ENCODE results near the gene BRPF3. TPM values are rescaled to one million over a fixed set of nuclear protein-coding genes. Genes with fewer than 3 reads are reported as not detected.

BRPF3 gene
- total and polyA plus RNA-seq, 2 of the 13 experiments (the other 11 are each of a cell fraction or from before 2014, with no cell fraction given) = 12.3 to 22.9 TPM

DNA sequence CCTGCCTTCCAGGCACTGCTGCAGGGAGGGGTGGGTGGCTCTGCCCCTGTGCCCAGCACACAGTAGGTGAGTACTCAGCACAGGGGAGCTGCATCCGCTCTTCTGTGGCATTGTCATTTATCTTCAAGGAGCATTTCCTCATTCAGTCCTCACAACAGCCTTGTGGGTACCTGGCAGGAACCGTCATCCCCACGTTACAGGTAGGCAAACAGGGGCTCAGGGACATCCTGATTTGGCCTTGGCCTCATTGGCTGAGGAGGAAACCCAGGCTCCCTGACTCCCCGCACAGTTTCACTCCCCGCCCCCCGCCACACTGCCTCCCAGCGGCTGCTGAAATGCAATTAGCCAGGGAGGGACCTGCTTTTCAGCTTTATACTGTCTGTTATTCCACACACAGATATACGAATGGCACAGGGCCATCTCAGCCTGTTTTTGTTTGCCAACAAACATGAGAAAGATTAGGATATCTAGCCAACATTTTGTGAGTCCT is 49.1 kb downstream of the BRPF3 start (continued):
- TF ChIP-seq SNAPC2 (CRISPR knock-in tag; IDR thresholded peaks at IDR 0.05) (no peak), SMAD1 (CRISPR knock-in tag; IDR thresholded peaks at IDR 0.05; ENCODE audit: borderline replicate concordance, low read depth) (no peak), ZNF17 (CRISPR knock-in tag; IDR thresholded peaks at IDR 0.05) (no peak), ARID5B (CRISPR knock-in tag; IDR thresholded peaks at IDR 0.05) (no peak), ZNF687 (CRISPR knock-in tag; IDR thresholded peaks at IDR 0.05) (peak; percentile 41; the same call in 1 of the 2 replicates), ZNF329 (CRISPR knock-in tag; IDR thresholded peaks at IDR 0.05; ENCODE audit: low read depth) (no peak), ELF4 (CRISPR knock-in tag; IDR thresholded peaks at IDR 0.05; ENCODE audit: borderline replicate concordance) (no peak), MTERF4 (CRISPR knock-in tag; IDR thresholded peaks at IDR 0.05) (no peak), ZNF460 (CRISPR knock-in tag; IDR thresholded peaks at IDR 0.05; ENCODE audit: borderline replicate concordance) (no peak), MXD1 (CRISPR knock-in tag; IDR thresholded peaks at IDR 0.05) (no peak), ZMYM4 (CRISPR knock-in tag; IDR thresholded peaks at IDR 0.05) (no peak), ZNF891 (CRISPR knock-in tag; IDR thresholded peaks at IDR 0.05) (peak; percentile 72; the same call in 1 of the 2 replicates), RBFOX2 (IDR thresholded peaks at IDR 0.05; ENCODE audit: low read depth, low read length) (no peak)
- TF ChIP-seq, protein P1, sequence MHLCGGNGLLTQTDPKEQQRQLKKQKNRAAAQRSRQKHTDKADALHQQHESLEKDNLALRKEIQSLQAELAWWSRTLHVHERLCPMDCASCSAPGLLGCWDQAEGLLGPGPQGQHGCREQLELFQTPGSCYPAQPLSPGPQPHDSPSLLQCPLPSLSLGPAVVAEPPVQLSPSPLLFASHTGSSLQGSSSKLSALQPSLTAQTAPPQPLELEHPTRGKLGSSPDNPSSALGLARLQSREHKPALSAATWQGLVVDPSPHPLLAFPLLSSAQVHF (CRISPR knock-in tag; IDR thresholded peaks at IDR 0.05) = no peak
- TF ChIP-seq, protein P2, sequence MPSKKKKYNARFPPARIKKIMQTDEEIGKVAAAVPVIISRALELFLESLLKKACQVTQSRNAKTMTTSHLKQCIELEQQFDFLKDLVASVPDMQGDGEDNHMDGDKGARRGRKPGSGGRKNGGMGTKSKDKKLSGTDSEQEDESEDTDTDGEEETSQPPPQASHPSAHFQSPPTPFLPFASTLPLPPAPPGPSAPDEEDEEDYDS (CRISPR knock-in tag; IDR thresholded peaks at IDR 0.05) = no peak

Measured in HepG2 (cell line).